Panc1 (cell line): Measurements from ENCODE around the gene LBR.

Source experiments
- POLR2AphosphoS5 ChIP-seq: IDR thresholded peaks from 2 replicates; pipeline ENCODE4 v1.6.1; 2012; ENCODE audit warnings: mild to moderate bottlenecking, low read depth, low read length, moderate library complexity
- SIN3A ChIP-seq: IDR thresholded peaks from 2 replicates; pipeline ENCODE4 v1.6.1; 2012; ENCODE audit warnings: low read depth, mild to moderate bottlenecking, low read length, moderate library complexity, borderline replicate concordance; ENCODE audit not compliant: insufficient read depth
- TCF7L2 ChIP-seq: IDR thresholded peaks from 2 replicates; pipeline ENCODE4 v1.6.1; 2011; ENCODE audit warnings: mild to moderate bottlenecking, low read depth, low read length, inconsistent platforms
- TF ChIP-seq, protein P1 (sequence below): fragments of 450-650 bp; IDR thresholded peaks from 2 replicates; pipeline ENCODE4 v1.5.1; 2017; ENCODE audit warnings: mild to moderate bottlenecking
- TF ChIP-seq, protein P2 (sequence below), 2 experiments: IDR thresholded peaks; 2 replicates each; pipeline ENCODE4 v1.6.1; 2011 to 2012; ENCODE audit warnings: low read depth in 2 of 2, control low read depth in 1 of 2, low read length in 1 of 2, mild to moderate bottlenecking in 1 of 2, moderate library complexity in 1 of 2; ENCODE audit not compliant: insufficient read depth in 1 of 2

DNA sequence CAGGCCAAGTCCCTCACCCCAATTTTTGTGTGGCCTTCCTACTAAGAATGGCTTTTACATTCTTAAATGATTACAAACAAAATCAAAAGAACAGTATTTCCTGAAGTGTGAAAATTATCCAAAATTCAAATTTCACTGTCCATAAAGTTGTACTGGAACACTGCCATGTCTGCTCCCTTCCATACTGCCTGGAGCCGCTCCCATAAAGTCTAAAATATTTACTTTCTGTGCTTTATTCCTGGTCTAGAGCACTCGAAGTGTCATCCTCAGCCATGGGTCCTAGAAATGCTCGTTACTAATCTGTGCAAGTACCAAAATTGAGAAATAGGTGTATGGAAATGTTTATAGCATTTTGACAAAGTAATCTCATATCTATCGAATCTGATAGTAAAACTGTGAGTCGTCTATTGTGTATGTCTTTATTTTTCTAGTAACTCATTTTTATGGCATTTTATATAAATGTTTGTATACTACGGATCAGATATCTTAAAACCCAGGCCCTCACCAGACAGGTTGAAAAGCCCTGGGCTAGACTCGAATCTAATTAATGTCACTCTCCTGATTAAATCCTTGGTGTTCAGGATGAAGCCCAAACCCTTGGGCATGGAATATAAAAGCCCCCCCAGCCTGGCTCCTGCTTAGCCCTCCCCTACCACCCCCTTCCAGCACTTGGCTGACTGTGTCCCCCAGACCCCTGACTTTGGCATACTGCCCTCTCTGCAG, 4.9 kb downstream of the LBR start:
- TF ChIP-seq, protein P1, sequence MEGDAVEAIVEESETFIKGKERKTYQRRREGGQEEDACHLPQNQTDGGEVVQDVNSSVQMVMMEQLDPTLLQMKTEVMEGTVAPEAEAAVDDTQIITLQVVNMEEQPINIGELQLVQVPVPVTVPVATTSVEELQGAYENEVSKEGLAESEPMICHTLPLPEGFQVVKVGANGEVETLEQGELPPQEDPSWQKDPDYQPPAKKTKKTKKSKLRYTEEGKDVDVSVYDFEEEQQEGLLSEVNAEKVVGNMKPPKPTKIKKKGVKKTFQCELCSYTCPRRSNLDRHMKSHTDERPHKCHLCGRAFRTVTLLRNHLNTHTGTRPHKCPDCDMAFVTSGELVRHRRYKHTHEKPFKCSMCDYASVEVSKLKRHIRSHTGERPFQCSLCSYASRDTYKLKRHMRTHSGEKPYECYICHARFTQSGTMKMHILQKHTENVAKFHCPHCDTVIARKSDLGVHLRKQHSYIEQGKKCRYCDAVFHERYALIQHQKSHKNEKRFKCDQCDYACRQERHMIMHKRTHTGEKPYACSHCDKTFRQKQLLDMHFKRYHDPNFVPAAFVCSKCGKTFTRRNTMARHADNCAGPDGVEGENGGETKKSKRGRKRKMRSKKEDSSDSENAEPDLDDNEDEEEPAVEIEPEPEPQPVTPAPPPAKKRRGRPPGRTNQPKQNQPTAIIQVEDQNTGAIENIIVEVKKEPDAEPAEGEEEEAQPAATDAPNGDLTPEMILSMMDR, result no peak
- no peak for TF ChIP-seq POLR2AphosphoS5
- TF ChIP-seq, protein P2, sequence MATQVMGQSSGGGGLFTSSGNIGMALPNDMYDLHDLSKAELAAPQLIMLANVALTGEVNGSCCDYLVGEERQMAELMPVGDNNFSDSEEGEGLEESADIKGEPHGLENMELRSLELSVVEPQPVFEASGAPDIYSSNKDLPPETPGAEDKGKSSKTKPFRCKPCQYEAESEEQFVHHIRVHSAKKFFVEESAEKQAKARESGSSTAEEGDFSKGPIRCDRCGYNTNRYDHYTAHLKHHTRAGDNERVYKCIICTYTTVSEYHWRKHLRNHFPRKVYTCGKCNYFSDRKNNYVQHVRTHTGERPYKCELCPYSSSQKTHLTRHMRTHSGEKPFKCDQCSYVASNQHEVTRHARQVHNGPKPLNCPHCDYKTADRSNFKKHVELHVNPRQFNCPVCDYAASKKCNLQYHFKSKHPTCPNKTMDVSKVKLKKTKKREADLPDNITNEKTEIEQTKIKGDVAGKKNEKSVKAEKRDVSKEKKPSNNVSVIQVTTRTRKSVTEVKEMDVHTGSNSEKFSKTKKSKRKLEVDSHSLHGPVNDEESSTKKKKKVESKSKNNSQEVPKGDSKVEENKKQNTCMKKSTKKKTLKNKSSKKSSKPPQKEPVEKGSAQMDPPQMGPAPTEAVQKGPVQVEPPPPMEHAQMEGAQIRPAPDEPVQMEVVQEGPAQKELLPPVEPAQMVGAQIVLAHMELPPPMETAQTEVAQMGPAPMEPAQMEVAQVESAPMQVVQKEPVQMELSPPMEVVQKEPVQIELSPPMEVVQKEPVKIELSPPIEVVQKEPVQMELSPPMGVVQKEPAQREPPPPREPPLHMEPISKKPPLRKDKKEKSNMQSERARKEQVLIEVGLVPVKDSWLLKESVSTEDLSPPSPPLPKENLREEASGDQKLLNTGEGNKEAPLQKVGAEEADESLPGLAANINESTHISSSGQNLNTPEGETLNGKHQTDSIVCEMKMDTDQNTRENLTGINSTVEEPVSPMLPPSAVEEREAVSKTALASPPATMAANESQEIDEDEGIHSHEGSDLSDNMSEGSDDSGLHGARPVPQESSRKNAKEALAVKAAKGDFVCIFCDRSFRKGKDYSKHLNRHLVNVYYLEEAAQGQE (IDR thresholded peaks at IDR 0.05; ENCODE audit: insufficient read depth in 1 of 2, low read depth in 2 of 2, low read length in 1 of 2), result no peak
- TF ChIP-seq TCF7L2, result no peak
- no peak for TF ChIP-seq SIN3A
